HepG2 (cell line): ENCODE data around the gene HPDL.

Experiments used
- BHLHE40 ChIP-seq: IDR thresholded peaks from 2 replicates; pipeline ENCODE4 v1.6.1; 2011; ENCODE audit warnings: low read length, improper control_type of control experiment
- CHCHD3 ChIP-seq: sonication (generic); formaldehyde crosslinking; IDR thresholded peaks from 2 replicates; pipeline ENCODE4 v1.8.0; 2022; ENCODE audit warnings: mild to moderate bottlenecking, missing genetic modification reagents, moderate library complexity
- CTCF ChIP-seq: sonication (generic); formaldehyde crosslinking; IDR thresholded peaks from 2 replicates; pipeline ENCODE4 v1.5.0; 2020; ENCODE audit warnings: mild to moderate bottlenecking, missing genetic modification reagents, moderate library complexity
- EZH2 ChIP-seq: conservative IDR thresholded peaks from 2 replicates; pipeline ENCODE4 v1.6.1; 2012; ENCODE audit warnings: mild to moderate bottlenecking, low read depth, low read length, moderate library complexity
- POLR2A ChIP-seq, 2 experiments: IDR thresholded peaks; 2 replicates each; pipeline ENCODE4 v1.6.1; 2011; ENCODE audit warnings: low read depth in 2 of 2, low read length in 2 of 2, mild to moderate bottlenecking in 1 of 2, moderate library complexity in 1 of 2; ENCODE audit not compliant: insufficient read depth in 1 of 2
- RAD51 ChIP-seq: fragments of 450-650 bp; IDR thresholded peaks from 2 replicates; pipeline ENCODE4 v1.6.1; 2016; ENCODE audit warnings: borderline replicate concordance
- ZHX2 ChIP-seq, 2 experiments: sonication (generic) in 1 of 2; formaldehyde crosslinking in 1 of 2; IDR thresholded peaks; 2 replicates each; pipeline versions ENCODE4 v1.6.1 to v1.9.0; 2014 to 2022; ENCODE audit warnings: antibody characterized with exemption in 1 of 2, borderline replicate concordance in 1 of 2, inconsistent platforms in 1 of 2, low read depth in 1 of 2, missing genetic modification reagents in 1 of 2
- ZNF263 ChIP-seq: sonication (generic); formaldehyde crosslinking; IDR thresholded peaks from 2 replicates; pipeline ENCODE4 v1.4.0; 2020; ENCODE audit warnings: missing genetic modification reagents
- ZNF484 ChIP-seq: sonication (generic); formaldehyde crosslinking; IDR thresholded peaks from 2 replicates; pipeline ENCODE4 v1.5.1; 2020; ENCODE audit warnings: mild to moderate bottlenecking, low read depth, missing genetic modification reagents, borderline replicate concordance
- ZNF710 ChIP-seq: sonication (generic); formaldehyde crosslinking; IDR thresholded peaks from 2 replicates; pipeline ENCODE4 v1.5.0; 2020; ENCODE audit warnings: mild to moderate bottlenecking, missing genetic modification reagents, borderline replicate concordance
- ZXDC ChIP-seq: sonication (generic); formaldehyde crosslinking; IDR thresholded peaks from 2 replicates; pipeline ENCODE4 v1.5.0; 2020; ENCODE audit warnings: mild to moderate bottlenecking, missing genetic modification reagents

GRCh38 chr1:45299296-45299695 is 27.4 kb upstream of the HPDL start:
- TF ChIP-seq CHCHD3 (CRISPR knock-in tag): no peak
- TF ChIP-seq BHLHE40: no peak
- TF ChIP-seq ZNF710 (CRISPR knock-in tag): no peak
- no peak for TF ChIP-seq CTCF (CRISPR knock-in tag)
- TF ChIP-seq EZH2: no peak
- no peak for TF ChIP-seq ZXDC (CRISPR knock-in tag)
- no peak for TF ChIP-seq RAD51
- no peak for TF ChIP-seq ZNF263 (CRISPR knock-in tag)
- no peak for TF ChIP-seq POLR2A (IDR thresholded peaks at IDR 0.05; ENCODE audit: insufficient read depth in 1 of 2, low read depth in 2 of 2, low read length in 2 of 2)
- TF ChIP-seq ZNF484: no peak
- TF ChIP-seq ZHX2 (IDR thresholded peaks at IDR 0.05; ENCODE audit: low read depth): no peak
- TF ChIP-seq ZHX2 (CRISPR knock-in tag; IDR thresholded peaks at IDR 0.05; ENCODE audit: borderline replicate concordance): no peak
